H9 (cell line): Measurements from ENCODE around the gene ACR. TPM values are rescaled to one million over a fixed set of nuclear protein-coding genes. Genes with fewer than 3 reads are reported as not detected.

Experiments
- DNase-seq: peaks from one replicate; pipeline ENCODE4 v3.0.0-alpha.2; 2017
- H2AFZ ChIP-seq: one replicate; pipeline ENCODE4 v1.6.1; 2013; ENCODE audit warnings: mild to moderate bottlenecking, low read length, control low read depth, moderate library complexity
- H2AK5ac ChIP-seq: 2 replicates; pipeline ENCODE4 v1.6.1; 2013; ENCODE audit warnings: low read length, control low read depth, mixed read lengths; ENCODE audit not compliant: insufficient read length
- H2BK120ac ChIP-seq: one replicate; pipeline ENCODE4 v1.6.1; 2013; ENCODE audit warnings: low read depth, mild to moderate bottlenecking, low read length, control low read depth, inconsistent platforms; ENCODE audit not compliant: poor library complexity, severe bottlenecking
- H2BK12ac ChIP-seq: 2 replicates; pipeline ENCODE4 v1.6.1; 2013; ENCODE audit warnings: low read length, control low read depth, mixed read lengths, low read depth; ENCODE audit not compliant: insufficient read length
- H2BK15ac ChIP-seq: 2 replicates; pipeline ENCODE4 v1.6.1; 2013; ENCODE audit warnings: low read depth, low read length, control low read depth
- H2BK20ac ChIP-seq: one replicate; pipeline ENCODE4 v1.6.1; 2013; ENCODE audit warnings: low read depth, mild to moderate bottlenecking, low read length, control low read depth, inconsistent platforms; ENCODE audit not compliant: poor library complexity, severe bottlenecking
- H2BK5ac ChIP-seq: 2 replicates; pipeline ENCODE4 v1.6.1; 2013; ENCODE audit warnings: low read length, control low read depth, mixed read lengths; ENCODE audit not compliant: insufficient read length
- H3K14ac ChIP-seq: 2 replicates; pipeline ENCODE4 v1.6.1; 2013; ENCODE audit warnings: low read length, control low read depth; ENCODE audit not compliant: insufficient read depth
- H3K18ac ChIP-seq: 2 replicates; pipeline ENCODE4 v1.6.1; 2013; ENCODE audit warnings: low read depth, mild to moderate bottlenecking, mixed read lengths, low read length, control low read depth; ENCODE audit not compliant: insufficient read length
- H3K23ac ChIP-seq: 2 replicates; pipeline ENCODE4 v1.6.1; 2013; ENCODE audit warnings: low read length, control low read depth, mixed read lengths, low read depth; ENCODE audit not compliant: insufficient read length
- H3K23me2 ChIP-seq: 2 replicates; pipeline ENCODE4 v1.6.1; 2013; ENCODE audit warnings: low read depth, mild to moderate bottlenecking, mixed read lengths, low read length, control low read depth; ENCODE audit not compliant: insufficient read length, poor library complexity, severe bottlenecking
- H3K27ac ChIP-seq: 2 replicates; pipeline ENCODE4 v1.5.1; 2013; ENCODE audit warnings: low read length, control low read depth, mixed read lengths, low read depth; ENCODE audit not compliant: insufficient read length
- H3K27me3 ChIP-seq: 2 replicates; pipeline ENCODE4 v1.6.1; 2013; ENCODE audit warnings: low read length, control low read depth, inconsistent platforms; ENCODE audit not compliant: insufficient read depth
- H3K4ac ChIP-seq: 2 replicates; pipeline ENCODE4 v1.6.1; 2013; ENCODE audit warnings: low read depth, mild to moderate bottlenecking, control low read depth, inconsistent platforms, low read length, moderate library complexity
- H3K4me1 ChIP-seq: 2 replicates; pipeline ENCODE4 v1.6.1; 2013; ENCODE audit warnings: low read length, control low read depth, inconsistent platforms; ENCODE audit not compliant: insufficient read depth
- H3K4me2 ChIP-seq: 2 replicates; pipeline ENCODE4 v1.6.1; 2013; ENCODE audit warnings: low read length, control low read depth, mixed read lengths; ENCODE audit not compliant: insufficient read length, insufficient read depth
- H3K56ac ChIP-seq: 2 replicates; pipeline ENCODE4 v1.6.1; 2013; ENCODE audit warnings: low read depth, mild to moderate bottlenecking, mixed read lengths, low read length, control low read depth; ENCODE audit not compliant: insufficient read length
- H3K79me1 ChIP-seq: 2 replicates; pipeline ENCODE4 v1.6.1; 2013; ENCODE audit warnings: low read depth, mild to moderate bottlenecking, moderate library complexity, low read length, control low read depth, inconsistent platforms; ENCODE audit not compliant: insufficient read depth, poor library complexity, severe bottlenecking
- H3K79me2 ChIP-seq: 2 replicates; pipeline ENCODE4 v1.6.1; 2013; ENCODE audit warnings: low read length, control low read depth, inconsistent platforms; ENCODE audit not compliant: insufficient read depth
- H3K9ac ChIP-seq: 2 replicates; pipeline ENCODE4 v1.6.1; 2013; ENCODE audit warnings: low read length, control low read depth, mixed read lengths; ENCODE audit not compliant: insufficient read length; ENCODE audit errors: extremely low read depth
- H3K9me3 ChIP-seq: one replicate; pipeline ENCODE4 v1.6.1; 2013; ENCODE audit warnings: low read depth, low read length, inconsistent platforms; ENCODE audit not compliant: control insufficient read depth
- H3T11ph ChIP-seq: one replicate; pipeline ENCODE4 v1.6.1; 2013; ENCODE audit warnings: mild to moderate bottlenecking, low read length, control low read depth, inconsistent platforms
- H4K20me1 ChIP-seq: one replicate; pipeline ENCODE4 v1.6.1; 2013; ENCODE audit not compliant: control insufficient read depth, insufficient read length, insufficient read depth
- H4K5ac ChIP-seq: 2 replicates; pipeline ENCODE4 v1.6.1; 2013; ENCODE audit warnings: low read depth, mild to moderate bottlenecking, mixed read lengths, low read length, control low read depth; ENCODE audit not compliant: insufficient read length
- H4K8ac ChIP-seq: replicated peaks from 2 replicates; pipeline ENCODE4 v1.6.1; 2013; ENCODE audit warnings: low read length, control low read depth, mixed read lengths, low read depth; ENCODE audit not compliant: insufficient read length
- H4K91ac ChIP-seq: 2 replicates; pipeline ENCODE4 v1.6.1; 2013; ENCODE audit warnings: low read depth, mild to moderate bottlenecking, moderate library complexity, mixed read lengths, low read length, control low read depth; ENCODE audit not compliant: insufficient read length
- H3K27ac Mint-ChIP-seq, 3 experiments: 2 replicates in 2 of 3; 3 replicates in 1 of 3; pipeline ENCODE4 v1.8.0; 2020 to 2021; ENCODE audit warnings: mixed read lengths in 3 of 3, mild to moderate bottlenecking in 1 of 3, moderate library complexity in 1 of 3
- H3K27me3 Mint-ChIP-seq: 2 replicates; pipeline ENCODE4 v1.8.0; 2021; ENCODE audit warnings: low read depth, mild to moderate bottlenecking, moderate library complexity, mixed read lengths
- H3K36me3 Mint-ChIP-seq, 3 experiments: 2 replicates in 2 of 3; 3 replicates in 1 of 3; pipeline ENCODE4 v1.8.0; 2020 to 2021; ENCODE audit warnings: low read depth in 3 of 3, mixed read lengths in 3 of 3; ENCODE audit not compliant: insufficient read depth in 1 of 3
- H3K4me1 Mint-ChIP-seq, 2 experiments: 2 replicates each; pipeline ENCODE4 v1.8.0; 2020; ENCODE audit warnings: mixed read lengths in 2 of 2
- H3K4me3 Mint-ChIP-seq, 2 experiments: 2 replicates in 1 of 2; 3 replicates in 1 of 2; pipeline ENCODE4 v1.8.0; 2020 to 2021; ENCODE audit warnings: mild to moderate bottlenecking in 2 of 2, mixed read lengths in 2 of 2, moderate library complexity in 1 of 2
- H3K9me3 Mint-ChIP-seq, 2 experiments: 2 replicates in 1 of 2; 3 replicates in 1 of 2; pipeline ENCODE4 v1.8.0; 2020; ENCODE audit warnings: mild to moderate bottlenecking in 2 of 2, mixed read lengths in 2 of 2, moderate library complexity in 1 of 2
- CTCF ChIP-seq: fragments of 200-600 bp; sonication (generic); conservative IDR thresholded peaks from 3 replicates; pipeline ENCODE4 v1.8.0; 2021; ENCODE audit warnings: antibody characterized with exemption, mild to moderate bottlenecking
- WGBS: extraction: QIAGEN DNeasy Blood & Tissue Kit; methylation state at CpG from one replicate; pipeline ENCODE4 v1.1.7; 2013; ENCODE audit warnings: missing lambda C conversion rate, low lambda C conversion rate, mixed read lengths; ENCODE audit not compliant: insufficient read length; ENCODE audit errors: extremely low coverage; 5-methylcytosine and 5-hydroxymethylcytosine counted together
- total RNA-seq: library from RNA; stranded (reverse); gene quantifications from 2 replicates; pipeline ENCODE4 v1.2.1, GENCODE V29; 2021

Gene ACR
- total RNA-seq, 1 experiment from 2014 or later = 0.35 TPM

DNA sequence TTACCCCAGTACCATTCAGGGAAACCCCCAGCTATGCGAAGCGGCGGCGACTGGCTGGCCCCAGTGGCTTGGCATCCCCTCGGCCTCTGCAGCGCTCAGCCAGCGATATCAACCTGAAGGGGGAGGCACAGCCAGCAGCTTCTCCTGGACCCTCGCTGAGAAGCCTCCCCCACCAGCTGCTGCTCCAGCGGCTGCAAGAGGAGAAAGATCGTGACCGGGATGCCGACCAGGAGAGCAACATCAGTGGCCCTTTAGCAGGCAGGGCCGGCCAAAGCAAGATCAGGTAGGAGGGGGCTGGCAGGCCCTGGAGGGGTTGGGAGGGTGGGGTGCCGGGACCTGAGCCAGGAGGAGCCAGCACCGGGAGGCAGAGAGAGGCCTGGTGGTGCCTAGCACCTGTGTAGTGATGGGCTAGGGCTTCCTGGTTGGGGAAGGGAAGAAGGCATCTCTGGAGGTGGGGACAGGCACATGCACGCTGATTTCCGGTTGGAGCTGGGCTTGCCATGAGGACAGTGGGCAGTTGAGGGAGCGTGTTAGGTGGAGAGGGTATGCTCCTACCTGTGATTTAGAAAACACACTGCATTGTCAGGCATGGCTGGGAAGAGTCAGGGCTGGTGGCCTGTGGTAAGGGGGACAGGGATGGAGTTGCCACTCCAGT, 43.1 kb upstream of the ACR start:
- Histone ChIP-seq H3K79me2 (no peaks in the 10 kb centered on the region), H4K20me1 (no peaks in the 10 kb centered on the region), H3K27ac (no peak overlapping the region), H3K18ac (no peak overlapping the region), H3T11ph (no peak overlapping the region), H2BK20ac (no peak overlapping the region), H2BK12ac (no peak overlapping the region), H3K14ac (no peak overlapping the region; the same call in 1 of the 2 replicates), H2BK5ac (no peak overlapping the region), H3K56ac (no peak overlapping the region), H3K9me3 (no peaks in the 10 kb centered on the region), H3K23ac (no peak overlapping the region), H3K27me3 (peaks cover 5% of the 10 kb centered on the region; the same call in 1 of the 2 replicates), H3K23me2 (peaks cover 8% of the 10 kb centered on the region), H4K5ac (no peak overlapping the region), H4K91ac (no peak overlapping the region), H2BK120ac (no peak overlapping the region), H3K4me2 (no peak overlapping the region), H3K79me1 (no peaks in the 10 kb centered on the region), H2BK15ac (no peak overlapping the region), H3K4ac (no peak overlapping the region), H2AFZ (no peak overlapping the region), H3K9ac (no peak overlapping the region), H4K8ac (no peak overlapping the region), H2AK5ac (no peak overlapping the region), H3K4me1 (no peaks in the 10 kb centered on the region)
- Mint-ChIP-seq H3K36me3 (peaks cover 0 to 6% (median 4%) of the 10 kb centered on the region in 3 experiments; a peak in 4 of 7 replicates), H3K4me1 (peaks cover 4 to 13% of the 10 kb centered on the region in 2 experiments), H3K27ac (no peak overlapping the region), H3K27me3 (peaks cover 57% of the 10 kb centered on the region), H3K9me3 (peaks cover 0 to under 1% of the 10 kb centered on the region in 2 experiments; a peak in 1 of 5 replicates), H3K4me3 (no peak overlapping the region)
- DNase-seq = no peak
- TF ChIP-seq CTCF = no peak
- WGBS = no CpG with 5 or more reads among the region's 18 CpGs
